HEK293T (cell line): ENCODE data around the gene TPT1.
A peak's percentile ranks its signal among the peaks of the same experiment; 100 is the strongest.

Source experiments
- CTCF ChIA-PET: fragments of 350-600 bp; formaldehyde crosslinking; extraction: SDS; loops from one replicate; lab custom pipeline; 2021; ENCODE audit warnings: antibody characterized with exemption, inconsistent platforms; lab: Yijun Ruan, JAX
- POLR2A ChIA-PET: fragments of 350-600 bp; formaldehyde crosslinking; extraction: SDS; loops from one replicate; lab custom pipeline; 2020; ENCODE audit warnings: antibody characterized with exemption, inconsistent platforms; lab: Yijun Ruan, JAX
- DNase-seq: peaks from one replicate; pipeline ENCODE4 v3.0.0; 2012; ENCODE audit warnings: mixed read lengths; ENCODE audit errors: extremely low spot score
- ARNT ChIP-seq: fragments of 450-650 bp; IDR thresholded peaks from 2 replicates; pipeline ENCODE4 v1.6.1; 2017; ENCODE audit warnings: mild to moderate bottlenecking
- BHLHE40 ChIP-seq: fragments of 450-650 bp; IDR thresholded peaks from 2 replicates; pipeline ENCODE4 v1.6.1; 2016; ENCODE audit warnings: mild to moderate bottlenecking, moderate library complexity, borderline replicate concordance
- CTBP1 ChIP-seq: fragments of 450-650 bp; IDR thresholded peaks from 2 replicates; pipeline ENCODE4 v1.6.1; 2016; ENCODE audit warnings: borderline replicate concordance
- ELF4 ChIP-seq: fragments of 450-650 bp; IDR thresholded peaks from 2 replicates; pipeline ENCODE4 v1.6.1; 2017; ENCODE audit warnings: antibody characterized with exemption
- FOXA1 ChIP-seq: fragments of 450-650 bp; IDR thresholded peaks from 2 replicates; pipeline ENCODE4 v1.6.1; 2016; ENCODE audit warnings: mild to moderate bottlenecking
- FOXK2 ChIP-seq: fragments of 450-650 bp; IDR thresholded peaks from 2 replicates; pipeline ENCODE4 v1.6.1; 2016; ENCODE audit warnings: mild to moderate bottlenecking
- FOXM1 ChIP-seq: fragments of 450-650 bp; IDR thresholded peaks from 2 replicates; pipeline ENCODE4 v1.6.1; 2017; ENCODE audit warnings: mild to moderate bottlenecking, borderline replicate concordance
- HDGF ChIP-seq: fragments of 450-650 bp; IDR thresholded peaks from 2 replicates; pipeline ENCODE4 v1.6.1; 2017; ENCODE audit warnings: antibody characterized with exemption, borderline replicate concordance
- L3MBTL2 ChIP-seq: fragments of 450-650 bp; conservative IDR thresholded peaks from 2 replicates; pipeline ENCODE4 v1.6.1; 2016; ENCODE audit warnings: mild to moderate bottlenecking
- LEF1 ChIP-seq: fragments of 450-650 bp; IDR thresholded peaks from 2 replicates; pipeline ENCODE4 v1.6.1; 2017; ENCODE audit warnings: mild to moderate bottlenecking, borderline replicate concordance
- NFRKB ChIP-seq: fragments of 450-650 bp; IDR thresholded peaks from 2 replicates; pipeline ENCODE4 v1.6.1; 2016; ENCODE audit warnings: mild to moderate bottlenecking, moderate library complexity
- PKNOX1 ChIP-seq: fragments of 450-650 bp; IDR thresholded peaks from 2 replicates; pipeline ENCODE4 v1.6.1; 2016
- SP1 ChIP-seq: fragments of 450-650 bp; IDR thresholded peaks from 2 replicates; pipeline ENCODE4 v1.6.1; 2017
- SUZ12 ChIP-seq: fragments of 450-650 bp; IDR thresholded peaks from 2 replicates; pipeline ENCODE4 v1.6.1; 2016; ENCODE audit warnings: mild to moderate bottlenecking
- TARDBP ChIP-seq: fragments of 450-650 bp; IDR thresholded peaks from 2 replicates; pipeline ENCODE4 v1.6.1; 2016
- ZNF384 ChIP-seq: fragments of 450-650 bp; IDR thresholded peaks from 2 replicates; pipeline ENCODE4 v1.6.1; 2016

Gene TPT1

GRCh38 chr13:45367358-45367757, 26.4 kb upstream of the TPT1 start:
- CTCF ChIA-PET: no interaction called here
- DNase-seq: no peak
- POLR2A ChIA-PET: interaction anchor here (0.7 kb wide), 1 partner anchor 20 kb away, joined by 3 read pairs; no protein-coding TSS in a partner anchor
- no peak for TF ChIP-seq FOXK2
- no peak for TF ChIP-seq SUZ12
- TF ChIP-seq SP1: no peak
- TF ChIP-seq TARDBP: no peak
- TF ChIP-seq L3MBTL2: no peak
- no peak for TF ChIP-seq PKNOX1
- no peak for TF ChIP-seq FOXM1
- TF ChIP-seq NFRKB: no peak
- no peak for TF ChIP-seq LEF1
- no peak for TF ChIP-seq ARNT
- no peak for TF ChIP-seq CTBP1
- no peak for TF ChIP-seq HDGF
- no peak for TF ChIP-seq FOXA1
- TF ChIP-seq ELF4: no peak
- TF ChIP-seq ZNF384: no peak
- no peak for TF ChIP-seq BHLHE40

- no peak for DNase-seq
- ChIA-PET POLR2A (no interaction called here), CTCF (no interaction called here)
- no peak for TF ChIP-seq PKNOX1
- no peak for TF ChIP-seq L3MBTL2
- no peak for TF ChIP-seq HDGF
- TF ChIP-seq CTBP1: no peak
- no peak for TF ChIP-seq ZNF384
- TF ChIP-seq ARNT: no peak
- TF ChIP-seq TARDBP: no peak
- TF ChIP-seq FOXA1: no peak
- no peak for TF ChIP-seq SP1
- TF ChIP-seq FOXK2: no peak
- TF ChIP-seq ELF4: no peak
- no peak for TF ChIP-seq NFRKB
- no peak for TF ChIP-seq LEF1
Measured at GRCh38 chr13:45365558-45365885, 24.5 kb upstream of the TPT1 start.

- ChIA-PET POLR2A (no interaction called here), CTCF (no interaction called here)
- TF ChIP-seq FOXA1: no peak
- TF ChIP-seq ZNF384: no peak
- no peak for TF ChIP-seq LEF1
- TF ChIP-seq FOXK2: no peak
- TF ChIP-seq SUZ12: no peak
- TF ChIP-seq NFRKB: no peak
- TF ChIP-seq CTBP1: no peak
- no peak for TF ChIP-seq FOXM1
- no peak for TF ChIP-seq BHLHE40
- no peak for TF ChIP-seq L3MBTL2
- TF ChIP-seq ELF4: no peak
- DNase-seq: no peak
Measured at GRCh38 chr13:45364876-45365557, 24.0 kb upstream of the TPT1 start.

GRCh38 chr13:45362939-45363338, 22.0 kb upstream of the TPT1 start:
- POLR2A ChIA-PET: interaction anchor here (0.9 kb wide), 1 partner anchor 21 kb away, joined by 3 read pairs; the partner anchor contains the start of gene TPT1
- TF ChIP-seq ELF4: no peak
- TF ChIP-seq PKNOX1: peak; percentile 74
- peak; percentile 35 for DNase-seq
- CTCF ChIA-PET: no interaction called here

- ChIA-PET CTCF (no interaction called here), POLR2A (no interaction called here)
- no peak for TF ChIP-seq BHLHE40
- no peak for TF ChIP-seq FOXM1
- no peak for TF ChIP-seq ELF4
- no peak for TF ChIP-seq L3MBTL2
- no peak for TF ChIP-seq CTBP1
- no peak for TF ChIP-seq NFRKB
- TF ChIP-seq FOXK2: no peak
- no peak for DNase-seq
Measured at GRCh38 chr13:45361596-45362206, 20.7 kb upstream of the TPT1 start.

- TF ChIP-seq CTBP1 (no peak), TARDBP (no peak), FOXK2 (no peak), PKNOX1 (no peak), NFRKB (no peak), FOXM1 (no peak), LEF1 (no peak), L3MBTL2 (no peak), SUZ12 (no peak), ARNT (no peak), FOXA1 (no peak), ZNF384 (no peak), SP1 (no peak), HDGF (no peak), ELF4 (no peak), BHLHE40 (no peak)
- CTCF ChIA-PET: no interaction called here
- POLR2A ChIA-PET: no interaction called here
- no peak for DNase-seq
Measured at GRCh38 chr13:45356966-45357672, 16.1 kb upstream of the TPT1 start.
